ENCODE data around the gene ERBB4.

DNA sequence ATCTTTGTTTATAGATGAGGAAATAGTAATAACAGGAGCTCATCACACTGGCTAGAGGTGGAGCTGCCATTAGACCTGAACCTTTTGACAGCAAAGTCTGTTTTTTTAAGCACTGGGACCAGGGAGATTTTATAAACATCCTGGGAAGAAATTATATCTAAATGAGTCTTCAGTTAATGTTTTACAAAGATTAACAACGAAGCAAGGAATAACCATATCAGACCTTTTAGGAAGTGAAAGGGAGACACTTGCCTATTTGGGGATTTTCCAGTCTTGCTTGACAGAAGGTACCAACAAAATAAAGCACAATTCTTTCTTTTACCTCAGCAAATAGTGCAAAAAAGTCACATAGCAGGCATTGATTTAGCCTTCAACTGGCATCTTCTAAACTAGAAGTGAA lies 1205.2 kb downstream of the ERBB4 start:
- TF ChIP-seq, protein P1, sequence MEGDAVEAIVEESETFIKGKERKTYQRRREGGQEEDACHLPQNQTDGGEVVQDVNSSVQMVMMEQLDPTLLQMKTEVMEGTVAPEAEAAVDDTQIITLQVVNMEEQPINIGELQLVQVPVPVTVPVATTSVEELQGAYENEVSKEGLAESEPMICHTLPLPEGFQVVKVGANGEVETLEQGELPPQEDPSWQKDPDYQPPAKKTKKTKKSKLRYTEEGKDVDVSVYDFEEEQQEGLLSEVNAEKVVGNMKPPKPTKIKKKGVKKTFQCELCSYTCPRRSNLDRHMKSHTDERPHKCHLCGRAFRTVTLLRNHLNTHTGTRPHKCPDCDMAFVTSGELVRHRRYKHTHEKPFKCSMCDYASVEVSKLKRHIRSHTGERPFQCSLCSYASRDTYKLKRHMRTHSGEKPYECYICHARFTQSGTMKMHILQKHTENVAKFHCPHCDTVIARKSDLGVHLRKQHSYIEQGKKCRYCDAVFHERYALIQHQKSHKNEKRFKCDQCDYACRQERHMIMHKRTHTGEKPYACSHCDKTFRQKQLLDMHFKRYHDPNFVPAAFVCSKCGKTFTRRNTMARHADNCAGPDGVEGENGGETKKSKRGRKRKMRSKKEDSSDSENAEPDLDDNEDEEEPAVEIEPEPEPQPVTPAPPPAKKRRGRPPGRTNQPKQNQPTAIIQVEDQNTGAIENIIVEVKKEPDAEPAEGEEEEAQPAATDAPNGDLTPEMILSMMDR (IDR thresholded peaks at IDR 0.05; ENCODE audit: low read depth, low read length, poor library complexity, severe bottlenecking), result no peak
- TF ChIP-seq EZH2phosphoT487 (IDR thresholded peaks at IDR 0.05; ENCODE audit: borderline replicate concordance, low read length), result no peak

All from DOHH2 (cell line).